NCI-H128 (cell line): Measurements from ENCODE around the gene SMARCE1.

ENCODE experiments used
- DNase-seq: peaks from one replicate; lab custom pipeline; 2025; ENCODE audit not compliant: unreplicated experiment; lab: John Stamatoyannopoulos, UW

The SMARCE1 gene

DNA sequence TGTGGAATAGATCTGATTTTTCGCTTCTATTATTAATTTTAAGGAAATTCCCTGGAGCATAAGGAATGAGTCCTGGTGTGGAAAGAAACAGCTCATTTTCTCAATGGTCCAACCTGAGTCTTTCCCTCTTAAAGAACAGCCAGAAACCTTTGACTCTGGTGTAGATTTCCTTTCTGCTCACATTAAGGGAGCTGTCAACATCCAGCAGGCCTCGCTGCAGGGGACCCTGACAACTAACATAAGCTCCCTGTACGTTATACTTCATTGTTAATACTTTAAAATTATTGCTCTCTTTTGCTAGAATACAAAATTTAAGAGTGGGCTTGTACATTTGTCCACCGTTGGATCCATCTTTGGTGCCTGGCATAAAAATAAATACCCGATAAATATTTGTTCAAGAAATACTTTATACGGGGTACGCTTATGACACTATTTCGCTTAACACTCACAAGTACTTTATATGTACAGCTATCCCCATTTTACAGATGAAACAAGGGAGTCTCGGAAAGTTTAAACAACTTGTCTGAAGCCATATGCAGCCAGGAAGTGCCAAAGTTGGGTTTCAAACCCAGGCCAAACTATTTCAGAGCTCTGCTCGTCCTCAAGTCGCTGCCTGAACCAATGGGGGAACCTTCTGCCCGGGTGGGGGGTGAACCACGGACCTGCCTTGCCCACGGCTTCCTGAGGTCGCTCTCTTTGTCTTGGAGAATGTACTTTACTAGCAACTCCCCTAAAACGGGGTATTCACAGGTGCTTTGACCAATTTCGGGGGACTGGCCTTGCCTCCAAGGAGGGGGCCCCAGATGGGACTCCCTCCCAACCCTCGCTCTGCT is 611 bp downstream of the SMARCE1 start:
- no peak for DNase-seq

DNA sequence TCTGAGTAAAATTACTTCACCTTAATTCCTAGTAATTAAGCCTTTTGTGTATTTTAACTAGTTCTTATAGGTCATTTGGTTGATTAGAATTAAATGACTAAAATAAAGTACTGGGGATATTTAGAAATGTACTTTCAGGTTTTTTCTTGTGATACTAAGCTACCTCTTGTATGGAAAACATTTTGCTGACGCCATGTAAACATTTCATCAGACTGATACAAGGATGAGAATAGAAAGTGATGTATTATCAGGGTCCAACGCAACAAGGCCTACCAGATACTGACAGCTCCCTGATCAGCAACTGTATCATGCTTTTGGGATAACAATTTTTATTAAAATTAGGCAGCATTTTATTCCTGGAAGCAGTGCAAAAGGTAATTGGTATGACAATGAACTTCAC is 1.7 kb downstream of the SMARCE1 start:
- no peak for DNase-seq

DNA sequence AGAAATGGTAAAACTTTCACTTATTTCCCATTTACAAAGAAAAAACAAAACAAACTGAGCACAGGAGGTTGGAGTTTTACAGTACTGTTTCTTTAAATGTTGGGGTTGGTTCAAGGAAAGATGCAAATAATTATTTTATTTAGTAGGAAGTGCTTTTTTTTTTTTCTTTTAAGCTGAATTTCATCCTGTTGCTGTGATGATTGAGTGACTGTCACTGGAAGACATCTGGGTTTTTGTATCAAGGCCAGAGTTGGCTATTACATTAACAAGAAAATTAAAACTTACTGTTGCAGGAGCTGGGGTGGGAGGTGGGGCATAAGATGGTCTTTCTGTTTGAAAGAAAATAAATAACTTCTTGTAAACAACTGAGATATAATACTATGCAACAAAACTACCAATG is 2.3 kb downstream of the SMARCE1 start:
- no peak for DNase-seq

DNA sequence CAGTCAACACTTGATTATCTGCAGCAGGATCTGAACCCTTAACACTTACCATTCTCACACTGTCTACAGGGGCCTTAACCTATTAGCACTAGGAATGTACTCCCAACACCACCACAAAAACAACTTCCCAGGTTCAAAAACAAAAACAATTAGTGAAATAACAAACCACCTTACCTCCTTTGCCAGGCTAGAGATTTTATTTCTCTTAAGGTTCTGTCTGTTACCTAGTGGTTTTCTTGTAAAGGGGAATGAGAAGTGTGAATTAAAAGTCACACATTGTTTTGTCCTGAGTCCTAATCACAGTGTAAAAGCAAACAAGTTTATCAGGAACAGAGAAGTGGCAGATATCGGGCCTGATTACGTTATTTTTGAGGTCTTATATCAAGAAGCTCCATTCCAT is 9.7 kb downstream of the SMARCE1 start:
- no peak for DNase-seq

DNA sequence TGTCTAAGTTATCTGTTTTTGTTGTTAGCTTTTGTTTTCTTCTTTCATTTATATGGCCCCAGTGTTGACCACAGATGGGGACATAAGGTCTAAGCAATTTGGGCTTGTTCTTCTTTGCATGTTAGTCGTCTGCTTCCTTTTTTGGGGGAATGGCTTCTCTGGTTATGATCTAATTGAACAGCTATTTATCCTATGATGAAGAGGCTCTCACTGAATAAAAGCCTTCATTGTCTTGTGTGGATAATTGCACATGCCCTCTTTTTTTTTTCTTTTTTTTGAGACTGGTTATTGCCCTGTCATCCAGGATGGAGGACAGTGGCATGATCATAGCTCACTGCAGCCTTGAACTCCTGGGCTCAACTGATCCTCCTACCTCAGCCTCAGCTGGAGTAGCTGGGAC is 13.7 kb downstream of the SMARCE1 start:
- no peak for DNase-seq

DNA sequence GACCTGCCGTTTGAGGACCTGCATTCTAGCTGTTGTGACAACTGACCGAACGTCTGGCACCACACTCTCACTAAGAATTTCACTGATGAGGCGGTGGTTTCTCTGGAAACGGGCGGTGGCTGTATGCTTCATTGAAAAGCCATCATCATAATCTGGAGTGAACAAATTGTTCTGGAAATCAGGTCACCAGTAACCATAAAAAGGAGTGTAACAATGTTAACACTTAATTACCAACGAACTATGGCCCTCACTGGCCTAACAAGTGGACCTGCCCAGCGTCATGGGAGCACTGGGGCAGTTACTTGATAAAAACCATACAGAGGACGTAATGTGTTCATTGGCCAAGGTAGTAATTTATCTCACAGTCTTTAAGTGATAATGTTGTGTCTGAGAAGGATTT is 15.4 kb downstream of the SMARCE1 start:
- DNase-seq = no peak

DNA sequence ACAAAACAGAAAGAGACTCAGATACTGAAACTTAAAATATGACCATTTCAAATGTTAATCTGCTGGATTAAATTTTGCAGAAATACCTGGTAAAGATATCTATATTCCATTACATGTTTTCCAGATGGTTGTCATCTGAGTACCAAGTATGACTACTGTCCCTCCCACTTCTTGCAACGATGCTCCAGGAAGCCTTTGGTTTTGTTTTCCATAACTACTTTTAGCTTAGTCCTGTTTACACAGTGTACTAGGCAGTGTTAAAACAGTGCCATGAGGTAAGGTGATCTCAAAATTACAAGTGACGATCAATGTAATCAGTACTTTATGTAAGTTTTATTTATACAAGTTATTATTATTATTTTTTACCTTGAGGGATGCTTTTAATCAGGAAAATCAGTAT is 17.8 kb downstream of the SMARCE1 start:
- DNase-seq = no peak

DNA sequence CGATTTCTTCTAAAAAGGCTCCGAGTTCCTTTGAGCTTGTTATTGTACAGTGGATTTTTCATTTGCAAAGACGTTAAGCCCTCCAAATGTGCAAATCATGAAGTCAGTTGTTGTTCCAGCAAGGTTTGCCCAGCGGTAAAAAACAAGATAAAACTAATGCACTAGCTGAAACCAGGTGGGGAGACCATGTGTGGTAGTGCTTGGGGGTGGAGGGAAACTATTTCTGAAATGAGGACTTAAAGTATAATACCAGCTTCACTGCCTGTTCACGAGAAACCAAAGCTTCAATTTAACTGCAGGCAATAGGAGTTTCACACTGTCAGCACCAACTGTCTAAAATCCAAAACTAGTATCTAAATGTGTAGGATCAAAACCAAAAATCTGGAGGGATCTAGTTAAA is 22.3 kb downstream of the SMARCE1 start:
- DNase-seq = no peak

DNA sequence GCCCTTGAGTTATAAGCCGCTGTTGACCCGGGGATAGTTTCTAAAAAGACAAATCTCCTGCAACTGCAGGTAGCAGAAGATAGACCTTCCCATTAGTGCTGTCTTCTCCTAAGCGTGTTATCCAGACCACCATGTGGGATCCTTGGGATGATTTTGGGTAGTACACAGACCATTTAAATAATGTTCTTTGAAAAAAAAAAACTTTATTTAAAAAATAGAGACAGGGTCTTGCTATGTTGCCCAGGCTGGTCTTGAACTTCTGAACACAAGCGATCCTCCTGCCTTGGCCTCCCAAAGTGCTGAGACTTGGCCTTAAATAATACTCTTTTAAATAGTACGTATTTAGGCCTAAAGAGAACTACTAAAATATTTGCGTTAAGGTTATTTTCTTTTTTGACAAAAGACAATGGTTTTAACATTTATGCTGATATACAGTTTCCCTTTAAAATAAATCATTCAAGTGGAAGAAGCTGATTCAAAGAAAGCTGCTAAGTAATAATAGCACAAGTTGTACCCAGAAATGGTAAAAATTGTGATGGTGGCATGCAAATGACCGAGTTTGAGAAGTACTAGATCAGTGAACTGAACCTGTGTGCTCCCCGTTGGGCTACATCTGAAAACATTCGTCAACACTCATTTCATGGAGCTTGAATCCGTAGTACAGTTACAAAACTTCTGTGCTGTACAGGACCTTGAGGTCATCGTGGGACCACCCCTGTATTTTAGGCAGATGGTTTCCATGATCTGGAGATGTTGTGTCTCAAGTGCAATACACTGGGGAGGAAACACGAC is 24.0 kb downstream of the SMARCE1 start:
- DNase-seq = no peak

DNA sequence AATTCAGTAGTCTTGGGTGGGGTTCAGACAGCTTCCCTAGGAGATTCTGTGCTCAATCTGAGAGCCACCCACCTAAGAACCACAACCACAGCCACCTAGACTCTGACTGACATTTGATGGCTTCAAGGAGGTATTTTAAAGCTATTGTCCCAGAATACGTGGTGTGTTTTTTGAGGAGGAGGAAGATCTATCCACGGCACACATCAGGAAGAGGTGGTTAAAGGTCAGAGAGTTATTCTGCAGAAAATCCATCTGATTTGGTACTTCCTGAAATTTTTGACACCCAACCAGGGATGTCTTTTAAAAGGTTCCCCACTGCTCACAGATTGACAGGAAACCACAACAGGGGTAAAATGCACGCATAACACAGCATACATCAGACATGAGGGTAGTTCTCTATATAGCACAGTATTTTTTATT is 25.1 kb downstream of the SMARCE1 start:
- no peak for DNase-seq

DNA sequence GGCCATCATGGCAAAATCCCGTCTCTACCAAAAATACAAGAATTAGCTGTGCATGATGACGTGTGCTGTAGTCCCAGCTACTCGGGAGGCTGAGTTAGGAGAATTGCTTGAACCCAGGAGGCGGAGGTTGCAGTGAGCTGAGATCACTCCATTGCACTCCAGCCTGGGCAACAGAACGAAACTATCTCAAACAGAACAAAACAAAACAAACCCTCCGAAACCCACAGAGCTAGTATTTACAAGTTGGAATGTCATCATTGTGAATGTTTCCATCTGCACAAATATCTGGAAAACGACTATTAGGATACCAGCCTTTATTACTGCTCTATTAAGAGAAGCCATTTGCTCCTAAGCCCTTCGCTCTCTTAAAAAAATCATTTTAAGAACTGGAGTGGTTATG is 26.0 kb downstream of the SMARCE1 start:
- no peak for DNase-seq

DNA sequence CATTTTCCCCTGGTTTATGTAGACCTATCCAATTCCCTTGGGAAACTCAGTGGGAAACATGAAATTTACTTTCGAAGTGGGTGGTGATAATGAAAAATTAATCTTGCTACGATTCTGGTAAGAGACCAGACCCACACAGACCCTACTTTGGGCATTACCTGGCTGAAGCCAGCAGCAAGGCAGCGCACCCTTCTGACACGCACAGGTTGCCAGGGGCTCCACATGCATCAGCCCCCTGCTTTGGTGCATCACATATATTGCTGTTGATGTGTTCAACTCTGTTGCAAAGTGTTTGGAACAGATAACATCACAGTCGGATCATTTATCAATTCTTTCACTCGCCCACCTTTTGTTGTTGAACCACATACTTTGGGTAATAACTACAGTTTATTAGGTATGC is 26.6 kb downstream of the SMARCE1 start:
- no peak for DNase-seq

DNA sequence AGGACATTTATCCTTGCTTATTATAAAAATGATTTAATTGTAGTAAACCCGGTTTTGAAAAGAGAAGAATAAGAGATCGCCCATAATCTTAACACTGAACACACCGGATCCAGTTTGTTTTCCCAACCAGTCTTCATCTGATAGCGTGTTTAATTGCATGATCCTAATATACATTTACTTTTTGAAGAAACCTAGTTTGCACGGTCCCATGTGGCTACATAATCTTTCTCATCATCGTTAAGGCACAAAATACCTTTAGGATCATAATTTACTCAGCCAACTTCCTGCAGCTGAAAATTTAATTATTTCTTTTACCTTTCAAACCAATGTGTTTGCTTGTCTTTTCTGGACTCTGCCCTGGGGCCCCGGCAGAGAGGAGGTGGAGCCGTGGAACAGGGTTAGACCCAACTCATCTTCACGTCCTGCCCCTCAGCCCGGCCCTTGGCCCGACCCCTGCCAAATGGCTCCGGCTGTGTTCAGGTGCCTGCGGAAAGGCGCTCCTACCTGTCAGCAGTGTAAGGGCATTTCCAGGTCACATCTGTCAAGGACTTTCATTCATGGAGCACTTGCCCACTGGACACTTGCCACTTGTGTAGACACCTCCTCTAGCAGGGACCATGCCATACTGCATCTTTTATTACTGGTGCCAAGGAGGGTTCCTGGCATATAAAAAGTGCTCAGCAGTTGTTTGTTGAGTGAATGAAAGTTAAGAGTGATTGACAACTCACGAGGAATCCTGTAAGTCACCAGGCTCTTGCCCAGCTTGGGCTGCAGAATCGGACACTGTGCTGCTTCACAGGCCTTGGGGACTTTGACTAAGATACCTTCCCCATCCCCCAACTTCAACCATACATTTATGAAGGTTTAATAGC is 28.6 kb downstream of the SMARCE1 start:
- no peak for DNase-seq

DNA sequence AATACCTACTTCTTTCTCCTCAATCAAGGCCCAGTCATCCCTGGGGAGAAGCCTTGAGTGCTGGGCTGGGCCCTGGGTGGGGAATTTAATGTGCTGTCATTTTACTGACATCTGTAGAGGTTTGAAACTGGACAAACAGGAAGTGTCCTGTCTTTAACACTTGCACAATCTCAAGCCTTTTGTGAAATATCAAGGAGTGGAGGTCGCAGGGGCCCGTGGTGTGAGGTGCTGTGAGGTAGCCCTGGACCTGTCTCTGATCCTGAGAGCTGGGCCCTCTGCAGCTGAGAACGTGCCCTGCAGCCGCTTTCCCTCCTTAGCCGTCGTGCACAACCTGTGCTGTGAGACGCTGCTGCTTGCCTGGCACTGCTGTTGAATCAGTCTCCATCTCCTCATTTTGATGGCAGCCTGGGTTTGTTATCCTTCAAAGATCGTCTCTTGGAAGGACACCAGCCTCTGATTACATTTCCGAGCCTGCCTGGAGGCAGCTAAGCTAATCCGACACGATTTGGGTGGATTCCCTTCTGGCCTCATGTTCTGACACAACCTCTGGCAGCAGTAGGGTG is 29.9 kb downstream of the SMARCE1 start:
- DNase-seq = no peak

DNA sequence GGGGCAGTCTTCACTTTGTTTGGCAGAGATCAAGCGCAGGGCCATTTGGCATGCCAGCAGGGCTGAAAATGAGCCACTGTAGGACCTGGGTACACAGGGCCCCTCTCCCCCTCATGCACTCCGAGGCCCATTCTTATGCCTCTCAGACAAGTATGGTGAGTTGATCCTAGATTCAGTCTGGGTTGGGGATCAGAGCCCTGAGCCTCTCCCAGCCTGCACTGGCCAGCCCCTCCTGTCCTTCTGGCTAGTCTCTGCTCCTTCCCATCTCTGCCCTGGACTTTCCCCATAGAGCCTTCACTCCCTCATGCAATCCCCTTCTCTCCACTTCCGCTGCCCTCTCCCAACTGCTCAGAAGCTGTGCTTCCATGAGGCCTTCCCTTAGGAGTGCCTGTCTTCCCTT is 31.0 kb downstream of the SMARCE1 start:
- DNase-seq = no peak

DNA sequence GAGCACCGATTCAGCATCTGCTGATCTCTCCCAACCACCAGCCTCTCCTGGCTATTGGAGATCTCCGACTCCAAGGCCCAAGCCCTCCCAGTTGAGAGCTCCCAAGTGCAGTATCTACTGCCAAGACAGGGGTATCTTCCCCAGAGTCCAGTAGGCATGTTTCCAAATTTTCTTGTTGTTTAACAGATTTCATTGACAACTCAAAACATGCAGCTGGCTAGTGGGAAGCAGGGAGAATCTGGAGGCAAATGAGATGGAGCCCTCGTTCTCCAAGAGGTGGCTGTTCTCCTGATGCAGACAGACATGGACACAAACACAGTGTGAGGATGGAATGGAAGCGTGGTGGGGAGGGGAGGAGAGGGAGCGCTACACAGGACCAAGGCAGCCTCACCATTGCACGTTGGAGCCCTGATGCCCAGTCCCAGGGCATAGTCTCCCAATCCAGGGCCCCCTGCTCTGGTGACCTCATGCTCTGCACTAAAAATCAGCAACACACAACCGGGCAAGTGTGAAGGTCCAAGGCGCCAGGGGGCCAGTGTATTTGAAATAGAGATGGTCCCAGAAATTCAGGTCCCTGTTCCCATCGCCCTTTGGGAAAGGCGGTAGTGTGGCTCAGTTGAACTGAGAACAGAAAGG is 31.7 kb downstream of the SMARCE1 start:
- DNase-seq = no peak

DNA sequence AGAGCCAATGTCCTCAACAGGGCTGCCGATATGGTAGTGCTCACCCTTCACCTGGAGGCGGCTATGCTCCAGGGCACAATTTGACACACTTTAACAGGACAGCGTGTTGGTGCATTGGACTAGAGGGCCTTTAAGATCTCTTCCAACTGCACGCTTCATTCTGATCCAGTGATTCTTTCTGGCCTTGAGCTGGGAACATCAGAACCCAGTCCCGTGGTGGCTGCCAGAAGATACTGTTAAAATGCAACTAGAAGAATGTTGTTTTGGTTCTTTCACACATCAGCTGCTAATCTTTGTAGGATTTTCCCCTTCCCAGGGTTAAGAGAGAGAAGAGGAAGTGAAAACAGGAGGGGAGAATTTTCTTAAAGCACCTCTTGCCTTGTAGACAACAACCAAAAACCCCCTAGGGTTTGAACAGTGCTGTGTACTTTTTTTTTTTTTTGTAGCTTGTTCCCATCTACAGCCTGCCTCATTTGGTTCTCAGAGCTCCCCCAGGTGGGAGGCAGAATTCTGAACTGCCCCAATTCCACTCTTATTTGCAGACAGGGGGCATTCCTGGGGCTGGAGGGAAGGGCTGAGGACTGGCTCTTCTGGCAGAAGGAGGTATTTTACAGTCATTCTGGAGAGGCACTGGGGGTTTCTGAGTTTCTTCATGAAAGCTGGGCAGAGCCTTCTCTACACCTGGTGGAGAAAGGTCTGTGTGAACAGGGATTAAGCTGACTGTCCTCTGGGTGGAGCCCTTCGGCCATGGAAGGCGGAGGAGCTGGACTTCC is 32.4 kb downstream of the SMARCE1 start:
- DNase-seq = no peak

DNA sequence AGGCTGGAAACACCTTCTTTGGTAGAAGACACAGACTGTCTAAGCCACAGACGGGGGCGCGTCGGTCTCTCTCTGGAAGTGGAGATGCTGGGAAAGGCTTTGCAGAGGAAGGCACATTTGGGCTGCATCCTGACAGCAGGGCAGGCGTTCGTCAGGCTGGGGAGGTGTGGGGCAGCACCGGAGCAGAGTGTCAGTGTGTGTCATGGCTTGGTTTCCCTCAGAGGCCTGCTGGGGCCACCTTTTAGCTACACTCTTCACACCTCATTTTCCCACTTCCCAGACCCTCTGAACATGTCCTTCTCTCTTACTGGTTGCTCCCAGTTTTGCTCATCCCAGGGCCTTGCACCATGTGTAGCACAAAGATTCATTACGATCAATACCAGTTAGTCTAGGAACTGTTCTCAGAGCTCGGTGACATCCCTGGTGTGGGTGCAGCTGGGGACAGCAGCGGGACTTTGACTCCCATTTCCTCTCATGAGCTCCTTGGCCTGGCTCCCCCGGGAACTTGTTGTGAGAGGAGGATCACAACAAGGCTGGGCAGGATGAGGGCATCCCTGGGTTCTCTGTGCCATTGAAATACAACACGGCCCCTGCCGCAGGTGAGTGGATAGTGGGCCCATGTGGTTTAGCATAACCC is 33.1 kb downstream of the SMARCE1 start:
- no peak for DNase-seq

DNA sequence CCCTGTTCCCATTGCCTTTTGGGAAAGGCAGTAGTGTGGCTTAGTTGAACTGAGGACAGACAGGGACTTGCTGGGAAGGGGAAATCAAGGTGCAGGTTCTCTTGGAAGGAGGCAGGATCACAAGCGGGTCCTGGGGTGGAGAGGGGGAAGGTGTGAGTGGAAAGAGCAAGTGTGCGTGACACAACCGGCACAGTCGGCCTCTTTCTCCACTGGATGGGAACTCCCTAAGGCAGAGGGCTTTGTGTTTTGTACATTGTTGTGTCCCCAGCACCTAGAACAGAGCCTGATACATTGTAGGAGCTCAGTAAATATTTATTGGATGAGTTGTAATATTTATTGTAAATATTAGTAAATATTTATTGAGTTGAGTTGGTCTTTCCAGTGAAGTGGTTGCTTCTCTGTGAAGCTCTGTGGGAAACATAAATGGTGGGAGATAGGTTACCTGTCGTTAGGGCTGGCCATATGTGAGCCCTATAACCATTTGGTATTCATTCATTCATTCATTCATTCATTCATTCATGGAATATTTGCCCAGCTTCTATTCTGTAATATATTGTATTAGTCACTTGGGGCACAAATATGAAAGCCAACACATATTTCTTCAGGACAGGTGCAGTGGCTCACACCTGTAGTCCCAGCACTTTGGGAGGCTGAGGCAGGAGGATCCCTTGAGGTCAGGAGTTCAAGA is 34.0 kb downstream of the SMARCE1 start:
- DNase-seq = no peak
